HG03135 (cell line): ENCODE results near the gene GAREM1.
"Not testable (repeated sequence)": the region's sequence is repeated elsewhere in the genome, so short reads cannot be mapped to it uniquely, and the experiment has no call there.

ENCODE experiments used
- ATAC-seq: cut with Tn5 transposase; IDR thresholded peaks from one replicate; pipeline ENCODE4 v1.9.1; 2021; ENCODE audit warnings: mild to moderate bottlenecking, moderate library complexity; ENCODE audit not compliant: unreplicated experiment

Gene GAREM1

GRCh38 chr18:32297579-32298170, 173.0 kb downstream of the GAREM1 start:
- no peak for ATAC-seq

- no peak for ATAC-seq
These were observed 173.8 kb downstream of the GAREM1 start for GRCh38 chr18:32296851-32297250.

- ATAC-seq: no peak
These were observed 175.1 kb downstream of the GAREM1 start for GRCh38 chr18:32295604-32296003.

GRCh38 chr18:32293107-32293506, 177.6 kb downstream of the GAREM1 start:
- ATAC-seq: no peak

GRCh38 chr18:32291623-32292022, 179.1 kb downstream of the GAREM1 start:
- ATAC-seq: not testable (repeated sequence)

- no peak for ATAC-seq
These were observed 179.9 kb downstream of the GAREM1 start for GRCh38 chr18:32290810-32291209.

- ATAC-seq: no peak
These were observed 181.1 kb downstream of the GAREM1 start for GRCh38 chr18:32289483-32290075.

GRCh38 chr18:32287873-32288272, 182.8 kb downstream of the GAREM1 start:
- ATAC-seq: no peak

- no peak for ATAC-seq
These were observed 183.4 kb downstream of the GAREM1 start for GRCh38 chr18:32287249-32287648.

- ATAC-seq: no peak
These were observed 183.9 kb downstream of the GAREM1 start for GRCh38 chr18:32286749-32287148.

- ATAC-seq: no peak
These were observed 186.4 kb downstream of the GAREM1 start for GRCh38 chr18:32284284-32284683.

GRCh38 chr18:32280911-32281310, 189.8 kb downstream of the GAREM1 start:
- no peak for ATAC-seq

GRCh38 chr18:32280188-32280783, 190.4 kb downstream of the GAREM1 start:
- no peak for ATAC-seq

- no peak for ATAC-seq
These were observed 192.4 kb downstream of the GAREM1 start for GRCh38 chr18:32278177-32278799.

- no peak for ATAC-seq
These were observed 193.1 kb downstream of the GAREM1 start for GRCh38 chr18:32277549-32277948.

GRCh38 chr18:32276906-32277305, 193.8 kb downstream of the GAREM1 start:
- no peak for ATAC-seq

GRCh38 chr18:32276256-32276655, 194.4 kb downstream of the GAREM1 start:
- ATAC-seq: no peak

GRCh38 chr18:32275221-32275620, 195.5 kb downstream of the GAREM1 start:
- no peak for ATAC-seq

GRCh38 chr18:32274307-32274706, 196.4 kb downstream of the GAREM1 start:
- no peak for ATAC-seq

- peak; percentile 81 for ATAC-seq
These were observed 198.9 kb downstream of the GAREM1 start for GRCh38 chr18:32271672-32272208.

- no peak for ATAC-seq
These were observed 200.3 kb downstream of the GAREM1 start for GRCh38 chr18:32270341-32270740.

GRCh38 chr18:32267463-32267862, 203.2 kb downstream of the GAREM1 start:
- no peak for ATAC-seq
